Ascending aorta (tissue), 2 donors: Measurements from ENCODE around the gene SRPX2. TPM values are rescaled to one million over a fixed set of nuclear protein-coding genes. Genes with fewer than 3 reads are reported as not detected.

Experiments used
- DNase-seq, 2 donors: peaks; one replicate each; pipeline ENCODE4 v3.0.0-alpha.2; 2019; ENCODE audit warnings: low spot score in 2 of 2
- H3K27ac ChIP-seq, 2 donors: fragments of 200-600 bp; sonication (generic); one replicate each; pipeline ENCODE4 v1.5.1; 2016 to 2017; ENCODE audit warnings: mild to moderate bottlenecking in 1 of 2
- H3K27me3 ChIP-seq: fragments of 200-600 bp; sonication (generic); one replicate; pipeline ENCODE4 v1.5.1; 2017
- H3K36me3 ChIP-seq, 2 donors: fragments of 200-600 bp; sonication (generic); one replicate each; pipeline ENCODE4 v1.5.1; 2016
- H3K4me1 ChIP-seq, 2 donors: fragments of 200-600 bp; sonication (generic); one replicate each; pipeline ENCODE4 v1.5.1; 2016 to 2017; ENCODE audit warnings: mild to moderate bottlenecking in 1 of 2
- H3K4me3 ChIP-seq, 2 donors: fragments of 200-600 bp; sonication (generic); one replicate each; pipeline ENCODE4 v1.5.1; 2016 to 2017; ENCODE audit warnings: mild to moderate bottlenecking in 1 of 2
- H3K9me3 ChIP-seq, 2 donors: fragments of 200-600 bp; sonication (generic); one replicate each; pipeline ENCODE4 v1.5.1; 2016
- intact Hi-C: fragments of 100-400 bp; cut with DNase I; formaldehyde crosslinking; loops from one replicate; pipeline ENCODE4 v1.15.1; 2023
- total RNA-seq: library from RNA; depleted of rRNA; stranded (reverse); fragments of >200 nt; gene quantifications from one replicate; pipeline ENCODE4 v1.1.0, GENCODE V29; 2016
- TF ChIP-seq, protein P1 (sequence below), 3 experiments: fragments of 200-600 bp in 2 of 3; fragments of 450-650 bp in 1 of 3; sonication (generic) in 2 of 3; IDR thresholded peaks; one replicate each; pipeline ENCODE4 v1.5.1; 2016 to 2019; ENCODE audit warnings: antibody characterized with exemption in 3 of 3, mild to moderate bottlenecking in 1 of 3, moderate library complexity in 1 of 3

The SRPX2 gene
- total RNA-seq, 1 donor from 2014 or later = 25.0 TPM

DNA sequence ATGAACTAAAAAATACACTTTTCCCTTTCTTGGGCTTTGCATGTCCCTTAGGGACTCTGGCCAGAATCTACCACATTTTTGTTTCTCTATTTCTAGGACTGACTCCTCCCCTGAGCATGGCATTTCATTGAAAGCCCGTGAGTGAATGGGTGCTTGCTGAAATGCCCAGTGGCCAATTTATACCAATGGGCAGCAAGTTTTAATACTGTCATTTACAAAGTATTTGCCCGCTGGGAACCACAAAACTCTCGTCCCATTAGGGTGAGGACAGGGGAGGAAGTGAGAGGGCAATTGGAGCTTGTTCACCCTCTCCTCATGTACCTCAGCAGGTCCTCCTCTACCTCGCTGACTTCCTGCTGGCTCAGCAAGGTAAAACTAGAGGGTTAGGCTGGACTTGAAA, 1.1 kb downstream of the SRPX2 start:
- Histone ChIP-seq H3K36me3 (no peaks in the 10 kb centered on the region), H3K27me3 (no peaks in the 10 kb centered on the region), H3K4me1 (peaks cover 0 to 9% of the 10 kb centered on the region in 2 donors), H3K9me3 (no peaks in the 10 kb centered on the region), H3K27ac (peak overlapping the region; percentile 14 to 77), H3K4me3 (peak overlapping the region; percentile 7 to 52)
- TF ChIP-seq, protein P1, sequence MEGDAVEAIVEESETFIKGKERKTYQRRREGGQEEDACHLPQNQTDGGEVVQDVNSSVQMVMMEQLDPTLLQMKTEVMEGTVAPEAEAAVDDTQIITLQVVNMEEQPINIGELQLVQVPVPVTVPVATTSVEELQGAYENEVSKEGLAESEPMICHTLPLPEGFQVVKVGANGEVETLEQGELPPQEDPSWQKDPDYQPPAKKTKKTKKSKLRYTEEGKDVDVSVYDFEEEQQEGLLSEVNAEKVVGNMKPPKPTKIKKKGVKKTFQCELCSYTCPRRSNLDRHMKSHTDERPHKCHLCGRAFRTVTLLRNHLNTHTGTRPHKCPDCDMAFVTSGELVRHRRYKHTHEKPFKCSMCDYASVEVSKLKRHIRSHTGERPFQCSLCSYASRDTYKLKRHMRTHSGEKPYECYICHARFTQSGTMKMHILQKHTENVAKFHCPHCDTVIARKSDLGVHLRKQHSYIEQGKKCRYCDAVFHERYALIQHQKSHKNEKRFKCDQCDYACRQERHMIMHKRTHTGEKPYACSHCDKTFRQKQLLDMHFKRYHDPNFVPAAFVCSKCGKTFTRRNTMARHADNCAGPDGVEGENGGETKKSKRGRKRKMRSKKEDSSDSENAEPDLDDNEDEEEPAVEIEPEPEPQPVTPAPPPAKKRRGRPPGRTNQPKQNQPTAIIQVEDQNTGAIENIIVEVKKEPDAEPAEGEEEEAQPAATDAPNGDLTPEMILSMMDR (IDR thresholded peaks at IDR 0.05) = no peak
- intact Hi-C loops = no loop called here
- peak in 1 of 2 donors; percentile 64 for DNase-seq

DNA sequence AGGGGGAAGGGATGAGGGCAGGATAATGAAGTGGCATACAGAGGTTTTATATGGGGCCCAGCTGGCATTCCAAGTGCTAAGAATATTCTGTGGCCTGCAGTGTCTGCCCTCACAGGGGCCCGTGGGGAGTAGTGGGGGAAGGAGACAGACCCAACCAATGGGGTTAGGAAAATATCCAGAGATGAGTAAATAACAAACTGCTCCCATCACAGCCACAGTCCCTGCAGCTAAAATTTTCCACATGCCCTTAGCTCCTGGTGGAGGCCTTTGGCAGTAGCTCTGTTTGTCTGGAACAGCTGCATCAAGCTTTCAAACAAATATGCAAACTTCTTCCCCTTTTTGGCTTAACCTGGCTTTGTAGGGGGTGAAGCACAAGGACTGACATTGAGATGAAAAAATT, 3.1 kb downstream of the SRPX2 start:
- Histone ChIP-seq H3K36me3 (no peaks in the 10 kb centered on the region), H3K27ac (peak overlapping the region in 1 of 2 donors; percentile 69), H3K4me1 (peaks cover 0 to 9% of the 10 kb centered on the region in 2 donors), H3K4me3 (no peak overlapping the region), H3K27me3 (no peaks in the 10 kb centered on the region), H3K9me3 (no peaks in the 10 kb centered on the region)
- DNase-seq = peak in 1 of 2 donors; percentile 64
- TF ChIP-seq, protein P1 (IDR thresholded peaks at IDR 0.05) = no peak
- intact Hi-C loops = no loop called here

DNA sequence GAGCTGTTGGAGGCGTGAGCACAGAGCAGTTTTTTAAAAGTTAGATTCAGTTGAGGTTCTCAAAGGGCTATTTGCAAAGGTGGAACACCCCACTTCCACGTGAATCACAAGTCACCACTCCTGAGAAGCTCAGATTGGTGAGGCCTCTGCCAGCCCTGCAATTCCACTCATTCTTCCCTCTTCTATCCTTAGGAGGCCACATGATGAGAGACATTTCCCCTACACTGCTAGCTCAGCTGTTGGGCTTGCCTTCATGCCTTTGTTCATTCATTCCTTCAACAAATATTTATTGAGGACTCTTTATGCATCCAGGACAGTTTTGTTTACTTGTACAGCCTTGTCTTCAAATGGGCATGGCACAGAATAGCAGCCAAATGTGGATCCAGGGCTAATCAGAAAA, 3.7 kb downstream of the SRPX2 start:
- no peaks in the 10 kb centered on the region for H3K36me3 ChIP-seq
- intact Hi-C loops = no loop called here
- H3K4me1 ChIP-seq = peaks cover 0 to 9% of the 10 kb centered on the region in 2 donors
- no peaks in the 10 kb centered on the region for H3K9me3 ChIP-seq
- no peak for DNase-seq
- TF ChIP-seq, protein P1 (IDR thresholded peaks at IDR 0.05) = no peak
- H3K27me3 ChIP-seq = no peaks in the 10 kb centered on the region
- no peak overlapping the region for H3K4me3 ChIP-seq
- peak overlapping the region; percentile 69 to 77 for H3K27ac ChIP-seq

DNA sequence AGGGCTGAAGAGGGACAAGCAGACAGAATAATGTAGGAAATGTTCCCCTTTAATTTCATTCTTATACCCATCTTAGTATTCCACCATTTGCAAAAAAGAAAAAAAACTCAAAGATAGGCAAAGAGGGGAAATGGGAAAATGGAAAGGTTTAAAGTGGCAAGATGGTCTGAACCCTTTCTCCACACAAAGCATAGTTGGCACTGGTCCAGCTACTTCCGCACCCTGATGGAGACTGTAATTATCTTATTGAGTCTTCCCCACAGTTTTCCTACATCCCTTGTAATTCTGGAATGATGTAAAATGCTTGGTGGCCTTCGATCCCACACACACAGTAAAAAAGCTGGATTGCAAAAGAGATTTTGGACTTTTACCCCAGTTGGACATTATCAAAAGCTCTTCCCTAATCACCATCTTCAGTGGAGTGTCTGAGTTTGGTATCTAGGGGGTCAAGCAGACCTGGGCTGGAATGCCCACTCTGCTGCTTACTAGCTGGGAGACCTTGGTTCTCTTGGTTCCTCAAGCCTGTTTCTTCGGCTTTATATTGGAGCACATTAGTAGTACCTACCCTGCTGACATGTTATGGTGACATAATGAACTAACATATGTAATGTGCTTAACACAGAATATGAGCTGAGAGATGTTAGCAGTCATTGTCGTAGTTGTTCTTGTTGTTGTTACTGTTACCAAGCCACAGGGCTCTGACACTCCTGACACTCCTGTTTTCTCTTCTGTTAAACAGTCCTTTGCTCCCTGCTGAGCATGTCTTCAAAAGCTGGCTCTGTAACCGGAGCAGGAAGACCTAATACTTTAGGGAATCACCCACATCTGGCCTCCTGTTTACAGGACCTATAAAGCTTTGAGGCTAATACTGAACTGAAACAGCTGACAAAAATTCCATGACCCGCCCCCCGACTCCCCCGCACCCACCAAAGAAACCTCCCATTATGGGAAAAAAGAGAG, 4.7 kb downstream of the SRPX2 start:
- no peak overlapping the region for H3K4me3 ChIP-seq
- H3K36me3 ChIP-seq = no peaks in the 10 kb centered on the region
- TF ChIP-seq, protein P1 (IDR thresholded peaks at IDR 0.05) = no peak
- no peaks in the 10 kb centered on the region for H3K27me3 ChIP-seq
- H3K4me1 ChIP-seq = peaks cover 0 to 4% of the 10 kb centered on the region in 2 donors
- H3K9me3 ChIP-seq = no peaks in the 10 kb centered on the region
- intact Hi-C loops = no loop called here
- no peak for DNase-seq
- H3K27ac ChIP-seq = peak overlapping the region; percentile 69 to 77

DNA sequence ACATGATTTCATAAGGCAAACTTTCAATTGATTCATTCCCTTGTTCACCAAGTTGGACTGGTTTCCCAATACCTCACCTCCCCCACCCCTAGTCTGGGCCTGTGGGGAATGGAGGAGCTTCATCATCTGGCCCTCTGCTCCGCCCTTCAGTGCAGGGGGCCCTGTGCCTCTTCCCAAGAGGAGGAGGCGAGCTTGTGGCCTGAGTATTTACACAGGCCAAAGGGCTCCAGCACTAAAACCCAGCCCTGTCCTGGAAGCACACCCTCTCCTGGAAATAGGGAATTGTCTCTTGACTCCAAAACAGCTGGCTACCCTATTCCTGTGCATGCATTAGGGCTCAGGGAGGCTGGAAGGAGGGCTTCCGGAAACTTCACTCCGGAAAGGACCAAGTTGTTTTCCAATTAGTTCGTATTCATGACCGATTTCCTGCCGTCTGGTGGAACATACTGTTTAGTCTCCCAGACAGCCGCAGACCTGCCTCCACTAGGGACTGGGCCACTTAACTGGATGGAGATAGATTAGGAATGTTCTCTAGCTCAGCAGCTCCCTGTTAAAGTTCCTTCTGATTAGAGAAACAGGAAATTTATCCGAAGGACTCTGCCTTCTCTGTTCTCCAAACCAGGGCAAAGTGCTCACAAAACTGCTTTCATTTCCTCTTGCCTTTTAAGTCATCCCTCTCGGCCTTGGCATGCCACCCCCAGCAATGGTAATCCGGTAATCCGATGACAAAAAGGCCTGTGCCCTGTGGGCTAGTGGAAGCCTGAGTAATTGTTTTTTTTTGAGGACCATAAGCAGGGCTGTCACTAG, 5.8 kb downstream of the SRPX2 start:
- H3K27ac ChIP-seq = peak overlapping the region; percentile 69 to 77
- TF ChIP-seq, protein P1 (IDR thresholded peaks at IDR 0.05) = no peak
- H3K36me3 ChIP-seq = no peaks in the 10 kb centered on the region
- H3K9me3 ChIP-seq = no peaks in the 10 kb centered on the region
- intact Hi-C loops = no loop called here
- H3K4me1 ChIP-seq = peaks cover 0 to 3% of the 10 kb centered on the region in 2 donors
- DNase-seq = peak in 1 of 2 donors; percentile 81
- no peaks in the 10 kb centered on the region for H3K27me3 ChIP-seq
- H3K4me3 ChIP-seq = no peak overlapping the region
